ENCODE data around the gene CAPG.

GRCh38 chr2:85427300-85427835, 17.2 kb upstream of the CAPG start:
- TF ChIP-seq CTCF (conservative IDR thresholded peaks at IDR 0.05; ENCODE audit: low read length) (no peak), EZH2phosphoT487 (IDR thresholded peaks at IDR 0.05; ENCODE audit: borderline replicate concordance) (no peak)

Data from Loucy (cell line).